GM19351 (cell line): ENCODE results near the gene KRT17.

Source experiments
- ATAC-seq: cut with Tn5 transposase; IDR thresholded peaks from one replicate; pipeline ENCODE4 v1.9.1; 2021; ENCODE audit warnings: mild to moderate bottlenecking, moderate library complexity; ENCODE audit not compliant: unreplicated experiment

KRT17 gene

DNA sequence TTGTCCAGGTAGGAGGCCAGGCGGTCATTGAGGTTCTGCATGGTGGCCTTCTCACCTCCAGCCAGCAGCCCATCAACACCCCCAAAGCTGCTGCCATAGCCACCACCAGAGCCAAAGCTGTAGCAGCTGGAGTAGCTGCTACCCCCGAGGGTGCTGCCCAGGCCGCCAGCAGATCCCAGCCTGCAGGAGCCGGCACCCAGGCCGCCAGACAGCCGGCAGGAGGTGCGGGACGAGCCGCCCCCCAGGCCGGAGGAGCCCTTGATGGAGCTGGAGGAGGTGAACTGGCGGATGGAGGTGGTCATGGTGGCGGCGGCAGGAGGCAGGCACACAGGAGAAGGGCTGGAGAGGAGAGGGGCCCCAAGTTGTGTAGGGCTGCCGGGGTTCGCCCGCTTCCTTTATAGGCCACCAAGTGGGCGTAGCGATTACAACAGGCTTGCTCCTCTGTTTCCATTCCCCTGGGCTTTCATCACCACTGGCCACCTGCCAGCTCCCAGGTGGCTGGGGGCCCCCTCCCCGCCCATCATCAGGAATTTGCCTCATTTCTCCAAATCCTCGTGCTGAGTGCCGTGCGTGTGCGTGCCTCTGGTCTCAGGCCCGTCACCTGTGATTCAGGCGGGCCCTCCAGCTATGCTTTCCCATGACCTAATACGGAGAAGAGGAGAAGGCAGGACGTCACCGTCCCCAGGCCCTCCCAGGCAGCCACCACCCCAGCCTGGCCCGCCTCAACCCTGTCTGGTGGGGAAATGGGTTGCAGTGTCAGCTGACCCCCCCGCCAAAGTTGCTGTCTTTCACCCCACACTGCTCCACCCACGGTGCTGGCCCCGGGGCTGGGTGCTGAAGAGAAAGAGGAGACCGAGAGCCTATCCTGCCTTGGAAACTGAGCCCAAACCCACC, at the start of gene KRT17:
Gene KRT17, minus strand, starts transcription at position 368 of the 894 bp plus-strand sequence. Its CDS starts 66 bp downstream, at position 302.
- ATAC-seq: no peak

DNA sequence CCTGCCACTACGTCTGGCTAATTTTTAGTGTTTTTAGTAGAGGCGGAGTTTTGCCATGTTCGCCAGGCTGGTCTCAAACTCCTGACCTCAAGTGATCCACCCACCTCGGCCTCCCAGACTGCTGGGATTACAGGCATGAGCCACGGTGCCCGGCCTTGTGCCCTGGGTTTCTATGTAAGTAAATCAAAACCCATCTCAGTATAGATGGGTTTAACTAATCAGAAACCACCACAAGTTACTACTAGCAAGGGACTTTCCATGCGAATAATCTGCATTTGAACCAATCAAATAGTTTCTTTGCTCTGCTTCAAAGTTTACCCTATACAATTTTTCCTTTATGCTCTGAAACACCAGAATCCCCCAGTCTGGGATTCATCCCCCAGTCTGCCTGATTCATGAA, 47.8 kb upstream of the KRT17 start:
- no peak for ATAC-seq

DNA sequence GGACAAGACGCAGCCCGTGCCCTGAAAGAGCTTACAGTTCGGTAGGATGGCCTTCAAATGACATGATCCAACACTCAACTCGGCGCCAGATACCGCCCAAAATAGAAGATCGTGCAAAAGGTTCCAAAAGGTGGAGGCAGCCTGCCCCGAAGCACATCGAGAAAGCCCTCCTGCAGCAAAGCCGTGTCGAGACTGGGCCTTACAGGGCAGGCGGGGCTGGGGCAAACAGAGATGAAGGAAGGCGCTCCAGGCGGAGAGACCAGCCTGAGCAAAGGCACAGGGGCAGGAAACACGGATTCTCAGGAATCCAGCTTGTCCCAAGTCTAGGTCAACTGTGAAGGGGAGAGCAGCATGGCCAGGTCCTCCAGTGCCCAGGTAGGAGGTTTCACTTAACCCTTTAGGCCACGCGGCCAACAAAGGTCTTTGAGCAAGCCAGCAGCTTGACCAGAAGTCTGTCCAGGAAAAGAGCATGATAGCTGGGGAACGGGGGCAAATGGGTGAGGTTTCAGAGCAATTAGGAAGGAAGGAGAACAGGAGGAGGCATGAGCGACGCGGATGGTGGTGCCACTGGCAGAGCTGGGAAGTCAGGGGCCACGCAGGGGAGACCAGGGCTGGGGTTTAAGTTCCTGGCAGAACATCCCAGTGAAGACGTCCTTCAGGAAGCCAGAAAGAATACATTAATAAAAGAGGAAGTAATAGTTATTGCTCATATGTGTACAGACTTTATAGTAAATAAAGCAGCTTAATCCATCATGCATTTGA, 43.1 kb upstream of the KRT17 start:
- ATAC-seq: no peak

DNA sequence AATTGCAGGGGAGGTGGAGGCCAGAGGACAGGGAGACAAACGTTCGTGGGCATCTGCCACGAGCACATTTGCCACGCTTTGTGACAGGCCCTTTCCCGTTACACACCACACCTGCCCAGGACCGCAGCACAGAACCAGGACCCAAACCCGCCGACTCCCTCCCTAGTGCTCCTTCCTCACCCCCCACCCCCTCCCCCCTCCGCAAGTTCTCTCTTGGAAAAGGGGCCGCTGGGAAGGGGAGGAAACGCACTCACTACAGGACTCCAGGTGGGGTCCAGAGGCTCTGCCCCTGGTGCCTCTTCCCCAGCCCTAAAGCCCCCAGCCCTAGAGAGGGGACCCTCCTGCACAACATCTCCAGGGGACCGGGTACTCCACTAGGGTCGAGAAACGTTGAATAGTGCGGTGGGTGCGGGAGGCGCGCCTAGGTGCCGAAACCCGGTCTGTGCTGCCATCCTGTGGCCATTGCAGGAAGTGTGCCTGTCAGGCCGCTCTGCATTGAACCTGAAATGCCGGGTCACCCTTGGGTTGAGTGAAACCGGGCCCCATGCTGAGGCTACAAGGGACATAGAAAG, 42.4 kb upstream of the KRT17 start:
- peak; percentile 42 for ATAC-seq

DNA sequence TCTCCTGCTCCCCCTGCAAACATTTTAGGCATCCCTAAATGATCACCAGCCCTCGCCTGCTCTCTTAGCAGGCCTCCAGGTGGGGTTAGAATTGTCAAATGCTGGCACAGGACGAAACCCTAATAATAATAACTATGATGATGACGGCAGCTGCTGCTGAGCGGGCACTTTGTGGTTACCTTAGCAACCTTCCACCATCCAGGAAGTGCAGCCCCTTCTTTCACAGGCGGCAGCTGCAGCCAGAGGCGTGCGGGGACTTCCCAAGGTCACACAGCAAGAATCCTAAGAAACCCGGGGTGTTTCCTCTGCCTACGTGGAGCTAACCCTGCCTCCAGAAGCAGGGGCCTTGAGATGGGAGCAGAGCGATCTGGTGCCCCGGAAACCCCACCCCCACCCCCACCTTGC, 41.9 kb upstream of the KRT17 start:
- ATAC-seq: peak; percentile 32

DNA sequence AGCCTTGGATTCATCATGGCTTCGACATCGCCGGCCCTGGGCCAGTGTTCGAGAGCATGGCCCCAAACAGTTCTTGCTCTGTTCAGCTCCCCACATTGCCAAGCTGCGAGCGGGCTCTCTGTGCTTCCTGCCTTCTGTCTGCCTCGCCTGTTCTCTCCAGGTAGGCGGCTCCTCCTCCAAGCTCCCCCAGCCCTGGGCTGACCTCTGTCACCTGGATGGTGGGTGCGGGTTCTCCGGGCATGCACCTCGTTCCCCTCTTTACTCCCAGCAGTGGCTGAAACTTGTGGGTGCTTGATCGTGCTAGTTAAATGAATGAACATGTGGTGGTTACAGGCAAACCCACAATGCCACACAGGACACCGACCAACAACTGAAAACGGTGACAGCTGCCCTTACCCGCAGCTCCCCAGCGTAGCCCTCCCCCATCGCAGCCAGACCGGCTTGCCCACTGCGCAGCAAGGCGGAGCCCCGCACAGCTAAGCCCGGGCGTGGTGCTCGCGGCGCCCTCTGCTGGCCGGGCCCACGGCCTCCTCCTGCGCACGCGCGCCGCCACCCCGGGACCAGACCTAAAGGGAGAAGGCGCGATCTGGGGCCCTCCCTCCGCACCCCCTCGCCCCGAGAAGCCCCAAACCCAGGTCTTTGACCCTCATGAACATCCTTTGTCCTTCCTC, 41.3 kb upstream of the KRT17 start:
- ATAC-seq: peak; percentile 57

DNA sequence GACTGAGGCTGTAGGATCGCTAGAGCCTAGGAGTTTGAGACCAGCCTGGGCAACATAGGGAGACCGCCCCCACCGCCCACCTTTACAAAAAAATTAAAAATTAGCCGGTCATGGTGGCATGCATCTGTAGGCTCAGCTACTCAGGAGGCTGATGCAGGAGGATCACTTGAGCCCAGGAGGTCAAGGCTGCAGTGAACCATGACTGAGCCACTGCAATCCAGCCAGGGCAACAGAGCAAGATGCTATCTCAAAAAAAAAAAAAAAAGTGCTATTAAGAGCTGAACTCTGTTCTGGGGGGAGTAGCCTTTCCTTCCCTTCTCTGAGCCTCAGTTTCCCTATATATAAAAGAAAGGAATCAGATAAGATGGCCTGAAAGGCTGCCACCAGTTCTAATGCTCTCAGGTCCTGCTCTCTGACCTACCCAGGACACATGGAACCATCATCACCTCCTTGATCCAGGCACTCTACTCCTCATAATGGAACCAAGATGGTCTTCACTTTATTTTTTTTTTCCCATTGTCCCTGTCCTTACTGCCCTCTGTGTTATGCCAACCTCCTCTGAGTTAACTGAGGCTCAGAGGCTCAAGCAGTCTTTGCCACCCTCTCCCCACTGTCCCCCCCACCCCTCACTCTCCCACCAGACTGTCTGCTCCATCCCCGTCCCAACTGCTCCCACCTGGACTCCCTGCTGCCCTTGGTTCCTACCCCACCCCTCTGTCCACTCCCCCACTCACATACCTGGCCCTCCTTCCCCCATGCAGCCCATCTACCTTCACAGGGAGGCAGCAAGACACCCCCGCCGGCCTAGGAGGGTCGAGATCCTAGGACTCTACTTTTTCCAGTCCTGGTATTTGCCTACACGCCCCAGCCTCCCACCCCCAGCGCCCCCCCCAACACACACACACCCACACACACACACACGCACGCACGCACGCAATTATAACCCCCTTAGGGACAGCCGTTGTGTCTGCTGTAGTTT, 40.5 kb upstream of the KRT17 start:
- ATAC-seq: no peak

DNA sequence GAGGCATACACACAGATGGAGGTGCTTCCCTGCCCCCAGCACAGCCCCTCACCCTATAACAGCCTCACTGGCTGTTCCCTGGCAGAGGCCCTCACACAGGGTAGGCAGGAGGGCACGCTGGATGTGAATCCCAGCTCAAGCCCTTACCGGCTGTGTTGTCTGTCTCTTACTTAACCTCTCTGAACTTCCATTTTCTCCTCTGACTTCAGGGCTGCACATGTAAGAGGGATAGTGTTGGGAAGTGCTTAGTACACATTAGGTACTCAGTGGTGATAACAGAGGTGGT, 39.7 kb upstream of the KRT17 start:
- ATAC-seq: no peak

DNA sequence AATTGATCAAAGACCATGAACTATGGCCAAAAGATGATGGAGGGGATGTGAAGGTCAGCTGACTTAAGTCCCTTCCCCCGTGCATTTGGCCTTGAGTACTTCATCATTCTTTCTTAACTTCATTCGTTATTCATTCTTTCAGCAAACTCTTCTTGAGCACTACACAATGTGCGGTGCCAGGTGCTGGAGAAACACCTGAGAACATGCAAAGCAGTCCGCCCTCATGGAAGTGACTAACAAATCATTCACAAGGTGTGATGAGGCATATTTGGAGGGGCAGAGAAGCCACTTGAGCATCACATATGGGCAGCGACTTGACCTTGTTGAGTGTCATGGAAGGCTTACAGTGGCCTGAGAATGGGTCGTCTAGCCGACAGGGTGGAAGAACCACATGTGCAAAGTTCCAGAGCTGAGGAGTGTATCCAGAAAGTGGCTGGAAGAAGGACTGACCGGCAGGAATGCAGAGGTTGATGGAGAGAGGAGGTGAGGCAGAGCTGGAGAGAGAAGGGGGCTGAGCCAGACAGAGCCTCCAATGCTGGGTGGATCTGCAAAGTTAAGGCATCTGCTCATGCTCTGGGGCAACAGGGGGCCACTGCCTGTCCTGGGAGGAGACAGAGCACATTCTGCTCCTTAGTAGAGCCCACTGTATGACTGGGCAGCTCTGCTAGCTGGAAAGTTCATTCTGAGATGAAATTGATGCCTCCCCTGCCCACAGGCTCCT, 39.2 kb upstream of the KRT17 start:
- no peak for ATAC-seq

DNA sequence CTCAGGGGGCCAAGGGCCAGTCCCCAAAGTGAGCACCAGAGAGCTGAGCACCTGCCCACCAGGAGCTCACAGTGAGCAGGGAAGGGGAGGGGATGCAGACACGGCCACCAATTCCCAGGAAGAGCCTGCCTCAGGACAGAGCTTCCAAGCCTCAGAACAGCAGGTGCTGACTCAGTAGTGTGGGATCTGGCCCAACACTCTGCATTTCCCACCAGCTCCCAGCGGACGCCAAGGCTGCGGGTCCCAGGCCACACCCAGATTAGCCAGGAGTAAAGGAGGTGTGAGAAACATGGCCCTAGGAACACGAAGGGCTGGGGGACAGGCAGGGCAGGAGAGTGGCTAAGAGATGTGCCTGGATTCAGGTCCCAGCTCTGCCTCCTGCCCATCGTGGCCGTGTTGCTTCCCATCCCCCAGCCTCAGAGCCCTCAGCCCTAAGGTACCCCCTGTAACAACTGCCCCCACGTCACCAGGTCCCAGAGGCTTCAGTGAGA, 35.9 kb upstream of the KRT17 start:
- ATAC-seq: no peak

DNA sequence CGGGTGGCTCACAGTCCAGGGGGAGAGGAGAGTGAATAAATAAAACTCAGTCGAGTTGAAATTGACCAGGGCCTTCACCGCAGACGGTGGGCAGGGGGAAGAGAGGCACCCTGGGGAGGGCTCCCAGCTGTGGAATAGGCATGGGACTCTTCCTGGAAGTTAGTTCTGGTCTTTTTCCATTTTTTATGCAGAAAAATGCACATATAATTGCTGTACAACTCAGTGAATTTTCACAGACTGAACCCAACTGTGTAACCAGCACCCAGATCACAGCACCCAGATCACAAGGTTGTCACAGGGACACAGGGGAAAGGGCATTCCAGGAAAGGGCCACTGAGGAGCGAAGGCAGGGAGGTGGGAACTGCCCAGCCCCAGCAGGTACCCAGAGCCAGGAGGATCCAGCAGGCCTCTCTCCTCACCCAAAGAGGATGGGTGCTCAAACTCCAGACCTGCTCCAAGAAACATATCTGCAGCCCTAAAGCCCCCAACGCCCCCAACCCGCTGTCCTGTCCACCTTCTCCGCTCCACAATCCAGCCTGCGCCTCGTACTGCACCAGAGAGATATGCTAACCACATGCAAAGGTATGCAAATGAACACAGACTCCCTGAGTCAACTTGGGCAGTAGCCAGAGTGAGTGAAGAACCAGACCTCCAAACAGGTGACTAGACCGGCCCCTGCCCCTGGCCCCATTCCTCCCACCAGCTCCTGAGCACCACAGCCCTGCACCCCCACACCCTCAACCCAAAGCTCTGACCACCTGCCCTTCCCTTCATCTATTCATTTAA, 35.2 kb upstream of the KRT17 start:
- no peak for ATAC-seq

DNA sequence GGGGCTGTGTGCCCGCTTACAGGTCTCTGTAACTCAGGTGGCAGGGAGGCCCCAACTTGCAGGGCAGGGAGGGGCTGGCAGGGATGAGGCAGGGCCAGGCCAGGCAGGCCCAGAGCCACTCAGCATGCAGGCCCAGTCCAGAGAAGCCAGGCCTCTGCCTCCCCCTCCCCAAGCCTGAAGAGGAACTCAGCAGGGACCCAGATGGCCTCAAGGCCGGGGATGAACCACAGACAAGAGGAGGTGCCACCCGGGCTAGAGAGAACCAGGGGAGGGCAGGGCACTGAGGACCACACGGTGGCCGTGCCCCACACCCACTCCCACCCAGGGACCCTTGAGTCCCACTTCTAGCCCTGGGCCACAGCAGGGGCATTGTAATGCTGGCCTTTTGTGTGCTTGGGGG, 34.5 kb upstream of the KRT17 start:
- no peak for ATAC-seq

DNA sequence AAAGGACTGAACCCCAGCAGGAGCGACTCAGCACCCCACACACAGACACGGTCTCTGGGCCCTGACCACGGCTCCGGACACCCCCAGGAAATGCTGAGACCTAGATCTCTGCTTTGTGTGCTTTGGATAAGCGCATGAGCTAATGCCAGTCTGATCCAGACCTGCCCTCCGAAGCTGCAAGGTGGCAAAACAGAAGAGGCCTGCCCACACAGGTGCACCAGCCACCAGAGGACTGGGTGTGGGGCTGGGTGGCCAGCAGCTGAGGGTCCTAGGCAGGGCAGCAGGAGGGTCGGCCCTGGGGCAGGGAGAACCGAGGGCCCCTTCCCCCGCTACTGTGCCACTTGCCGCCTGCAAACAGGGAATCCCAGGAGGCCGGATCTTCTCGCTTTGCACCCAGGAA, 33.6 kb upstream of the KRT17 start:
- no peak for ATAC-seq

DNA sequence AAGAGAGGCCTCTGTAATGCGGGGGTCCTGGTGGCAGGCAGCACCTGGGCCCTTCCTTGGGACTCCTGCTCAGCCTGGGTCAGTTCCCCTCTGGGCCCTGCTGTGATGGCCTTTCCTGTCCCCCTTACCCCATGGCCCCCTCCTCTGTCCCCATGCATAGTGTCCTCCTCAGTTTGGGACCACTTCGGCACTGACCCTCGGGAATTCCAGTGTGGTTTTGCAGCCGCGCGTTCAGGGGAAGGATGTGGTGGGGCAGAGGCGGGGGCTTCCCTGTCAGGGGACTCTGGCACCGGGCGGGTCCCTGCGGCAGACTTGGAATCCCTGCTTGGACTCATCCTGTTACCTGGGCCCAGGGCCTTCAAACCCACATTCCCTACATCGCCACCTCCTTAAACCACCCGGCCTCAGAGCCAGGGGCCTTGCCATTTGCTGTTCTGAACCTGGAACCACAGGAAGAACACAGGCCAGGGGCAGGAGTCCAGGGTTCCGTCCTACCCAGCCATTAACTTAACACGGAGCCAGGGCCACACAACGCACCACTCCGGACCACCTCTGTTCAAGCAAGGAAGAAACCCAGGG, 32.9 kb upstream of the KRT17 start:
- ATAC-seq: no peak

DNA sequence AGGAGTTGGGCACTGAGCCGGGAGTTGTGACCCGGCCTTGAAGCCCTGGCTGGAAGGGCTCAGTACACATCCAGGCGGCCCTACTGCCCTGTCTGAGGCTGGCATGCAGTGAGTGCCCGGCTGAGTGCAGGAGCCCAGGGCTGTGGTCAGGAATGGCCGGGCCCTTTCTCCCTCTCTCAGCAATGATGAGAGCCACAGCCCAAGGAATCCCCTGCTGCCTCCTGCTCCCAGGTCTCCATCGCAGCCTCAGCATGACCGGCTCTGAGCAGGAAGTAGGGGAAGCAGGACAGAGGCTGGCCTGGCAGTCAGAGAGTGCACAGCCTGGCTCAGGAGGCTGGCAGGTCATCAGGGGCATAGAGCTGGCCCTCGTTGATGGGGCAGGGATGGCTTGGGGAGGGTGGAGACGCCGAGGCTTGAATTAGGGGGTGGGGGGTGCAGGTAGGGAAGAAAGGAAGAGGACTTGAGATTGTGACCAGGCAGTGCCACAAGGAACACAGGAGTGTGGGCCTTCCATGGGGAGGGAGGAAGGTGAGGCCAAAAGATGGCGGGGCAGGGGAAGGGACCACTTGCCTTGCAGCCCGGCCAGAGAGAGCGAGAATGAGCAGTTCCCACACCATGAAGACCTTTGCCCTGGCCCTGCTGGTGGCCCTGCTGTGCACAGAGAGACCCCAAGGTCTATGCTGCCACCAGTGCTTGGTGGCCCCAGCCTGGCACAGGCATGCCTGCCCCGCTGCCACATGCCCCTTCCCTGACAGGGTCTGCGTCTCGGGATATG, 32.1 kb upstream of the KRT17 start:
- no peak for ATAC-seq

DNA sequence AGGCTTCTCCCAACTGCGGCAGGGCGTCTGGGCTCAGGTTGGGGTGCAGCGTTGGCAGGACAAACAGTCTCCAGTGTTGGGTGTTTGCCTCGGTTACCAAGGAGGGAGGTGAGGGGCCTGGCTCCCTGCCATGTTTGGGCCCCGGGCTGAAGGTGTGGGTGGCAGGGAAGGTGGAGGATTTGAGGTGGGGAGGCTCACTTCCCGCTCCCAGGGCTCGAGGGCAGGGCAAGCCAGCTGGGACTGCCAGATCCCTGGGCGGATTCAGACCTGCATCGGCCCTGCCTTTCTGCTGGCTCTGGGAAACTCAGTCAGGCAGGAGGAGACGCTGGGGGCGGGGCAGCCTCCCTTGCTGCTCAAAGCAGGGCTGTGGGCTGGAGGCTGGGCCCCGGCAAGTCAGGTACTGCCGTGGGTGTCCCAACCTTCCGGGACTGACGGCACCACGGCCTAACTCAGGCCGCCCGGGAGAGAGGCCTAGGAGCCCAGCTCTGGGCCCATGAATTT, 31.3 kb upstream of the KRT17 start:
- no peak for ATAC-seq
